ENCODE data around the gene ZNF844.
"Not testable (repeated sequence)": the region's sequence is repeated elsewhere in the genome, so short reads cannot be mapped to it uniquely, and the experiment has no call there.

ZNF844 gene

GRCh38 chr19:12092065-12092867, 27.7 kb downstream of the ZNF844 start:
- Histone ChIP-seq H3K27me3 (no peaks in the 10 kb centered on the region), H4K20me1 (no peaks in the 10 kb centered on the region), H3K27ac (peak overlapping the region; percentile 93), H3K4me2 (peak overlapping the region; percentile 90), H3K9me3 (no peaks in the 10 kb centered on the region; the same call in 1 of the 2 replicates), H3K9ac (peak overlapping the region; percentile 91), H3K4me1 (peaks cover 26% of the 10 kb centered on the region), H3K36me3 (peaks cover 36% of the 10 kb centered on the region), H3K4me3 (peak overlapping the region; percentile 84)
- TF ChIP-seq Cebpa-rat (IDR thresholded peaks at IDR 0.05), result no peak

DNA sequence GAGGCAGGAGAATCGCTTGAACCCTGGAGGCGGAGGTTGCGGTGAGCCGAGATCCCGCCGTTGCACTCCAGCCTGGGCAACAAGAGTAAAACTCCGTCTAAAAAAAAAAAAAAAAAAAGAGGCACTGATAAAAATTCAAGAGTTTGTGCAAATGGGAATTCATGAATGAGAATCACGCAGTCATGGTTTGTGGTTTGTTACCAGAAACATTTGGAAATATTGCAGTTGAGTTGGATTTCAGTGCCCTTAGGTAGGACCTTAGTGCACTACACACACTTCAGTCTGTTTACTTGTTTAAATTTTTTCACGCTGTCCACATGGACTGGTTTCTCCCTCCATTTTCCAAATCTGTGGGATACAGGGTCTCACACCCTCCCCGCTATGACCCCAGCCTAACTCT, 28.4 kb downstream of the ZNF844 start:
- TF ChIP-seq Cebpa-rat (IDR thresholded peaks at IDR 0.05), result no peak
- Histone ChIP-seq H4K20me1 (no peaks in the 10 kb centered on the region), H3K9ac (peak overlapping the region; percentile 91), H3K9me3 (no peaks in the 10 kb centered on the region; the same call in 1 of the 2 replicates), H3K4me1 (peaks cover 26% of the 10 kb centered on the region), H3K27ac (peak overlapping the region; percentile 93), H3K36me3 (peaks cover 42% of the 10 kb centered on the region), H3K4me2 (peak overlapping the region; percentile 90), H3K4me3 (peak overlapping the region; percentile 84), H3K27me3 (no peaks in the 10 kb centered on the region)

- Histone ChIP-seq H3K27me3 (no peaks in the 10 kb centered on the region), H3K9ac (no peak overlapping the region), H3K9me3 (no peaks in the 10 kb centered on the region; the same call in 1 of the 2 replicates), H3K36me3 (peaks cover 51% of the 10 kb centered on the region), H3K4me3 (no peak overlapping the region), H4K20me1 (no peaks in the 10 kb centered on the region), H3K4me1 (peaks cover 26% of the 10 kb centered on the region), H3K4me2 (peak overlapping the region; percentile 90), H3K27ac (no peak overlapping the region)
- TF ChIP-seq Cebpa-rat (IDR thresholded peaks at IDR 0.05), result no peak
These were observed 29.2 kb downstream of the ZNF844 start for GRCh38 chr19:12093777-12094176.

- H4K20me1 ChIP-seq, result no peaks in the 10 kb centered on the region
- H3K4me1 ChIP-seq, result peaks cover 26% of the 10 kb centered on the region
- H3K36me3 ChIP-seq, result peaks cover 63% of the 10 kb centered on the region
- no peak overlapping the region for H3K4me3 ChIP-seq
- no peak overlapping the region for H3K4me2 ChIP-seq
- H3K27me3 ChIP-seq, result no peaks in the 10 kb centered on the region
- no peak for TF ChIP-seq Cebpa-rat (IDR thresholded peaks at IDR 0.05)
- no peak overlapping the region for H3K27ac ChIP-seq
- no peak overlapping the region for H3K9ac ChIP-seq
- no peaks in the 10 kb centered on the region; the same call in 1 of the 2 replicates for H3K9me3 ChIP-seq
These were observed 30.7 kb downstream of the ZNF844 start for GRCh38 chr19:12095111-12095790.

GRCh38 chr19:12098040-12098439, 33.5 kb downstream of the ZNF844 start:
- H3K36me3 ChIP-seq, result peaks cover 78% of the 10 kb centered on the region
- H3K27ac ChIP-seq, result no peak overlapping the region
- no peak for TF ChIP-seq Cebpa-rat (IDR thresholded peaks at IDR 0.05)

DNA sequence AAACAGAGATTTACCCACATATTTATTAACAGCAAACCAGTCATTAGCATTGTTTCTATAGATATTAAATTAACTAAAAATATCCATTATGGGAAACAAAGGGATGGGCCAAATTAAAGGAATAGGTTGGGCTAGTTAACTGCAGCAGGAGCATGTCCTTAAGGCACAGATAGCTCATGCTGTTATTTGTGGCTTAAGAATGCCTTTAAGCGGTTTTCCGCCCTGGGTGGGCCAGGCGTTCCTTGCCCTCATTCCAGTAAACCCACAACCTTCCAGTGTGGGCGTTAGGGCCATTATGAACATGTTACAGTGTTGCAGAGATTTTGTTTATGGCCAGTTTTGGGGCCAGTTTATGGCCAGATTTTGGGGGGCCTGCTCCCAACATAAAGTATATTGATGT, 39.4 kb downstream of the ZNF844 start:
- H3K4me2 ChIP-seq, H3K27me3 ChIP-seq, H3K4me3 ChIP-seq, H3K27ac ChIP-seq, H4K20me1 ChIP-seq, H3K4me1 ChIP-seq, H3K9ac ChIP-seq: not testable (repeated sequence)
- Histone ChIP-seq H3K36me3 (peaks cover 68% of the 10 kb centered on the region), H3K9me3 (peaks cover 29% of the 10 kb centered on the region)

More at GRCh38 chr19:12098040-12098439, 33.5 kb downstream of the ZNF844 start:
- Histone ChIP-seq H3K4me1 (peaks cover 11% of the 10 kb centered on the region), H3K4me2 (no peak overlapping the region), H3K9ac (no peak overlapping the region), H4K20me1 (no peaks in the 10 kb centered on the region), H3K4me3 (no peak overlapping the region), H3K27me3 (no peaks in the 10 kb centered on the region), H3K9me3 (no peaks in the 10 kb centered on the region; the same call in 1 of the 2 replicates)

DNA sequence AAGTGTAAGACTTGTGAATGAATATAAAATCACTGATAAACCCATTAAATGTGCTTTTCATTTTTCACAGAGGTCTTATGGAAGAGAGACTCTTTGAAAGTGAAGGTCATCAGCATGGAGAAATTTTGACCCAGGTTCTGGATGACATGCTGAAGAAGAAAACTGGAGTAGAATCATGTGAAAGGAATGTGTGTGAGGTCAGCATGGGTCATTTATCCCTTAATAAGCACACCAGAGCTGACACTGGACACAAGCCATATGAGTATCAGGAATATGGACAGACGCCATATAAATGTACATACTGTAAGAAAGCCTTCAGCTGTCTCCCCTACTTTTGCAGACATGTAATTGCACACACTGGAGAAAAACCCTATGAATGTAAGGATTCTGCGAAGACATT, 46.6 kb downstream of the ZNF844 start:
- TF ChIP-seq Cebpa-rat (IDR thresholded peaks at IDR 0.05), result no peak
- Histone ChIP-seq H3K9ac (no peak overlapping the region), H3K27me3 (no peaks in the 10 kb centered on the region), H4K20me1 (no peaks in the 10 kb centered on the region), H3K9me3 (peaks cover 99% of the 10 kb centered on the region), H3K36me3 (peaks cover 99% of the 10 kb centered on the region), H3K4me2 (no peak overlapping the region), H3K4me1 (no peaks in the 10 kb centered on the region), H3K4me3 (no peak overlapping the region), H3K27ac (no peak overlapping the region)

GRCh38 chr19:12111943-12112637, 47.6 kb downstream of the ZNF844 start:
- no peaks in the 10 kb centered on the region for H3K4me1 ChIP-seq
- H3K27ac ChIP-seq, result no peak overlapping the region
- no peak overlapping the region for H3K9ac ChIP-seq
- peaks cover 99% of the 10 kb centered on the region for H3K36me3 ChIP-seq
- TF ChIP-seq Cebpa-rat (IDR thresholded peaks at IDR 0.05), result no peak
- peaks cover 99% of the 10 kb centered on the region for H3K9me3 ChIP-seq
- H4K20me1 ChIP-seq, result no peaks in the 10 kb centered on the region
- H3K4me2 ChIP-seq, result no peak overlapping the region
- no peaks in the 10 kb centered on the region for H3K27me3 ChIP-seq
- no peak overlapping the region for H3K4me3 ChIP-seq

GRCh38 chr19:12112701-12113100, 48.2 kb downstream of the ZNF844 start:
- H3K27ac ChIP-seq, result no peak overlapping the region
- no peaks in the 10 kb centered on the region for H4K20me1 ChIP-seq
- H3K9me3 ChIP-seq, result peaks cover 99% of the 10 kb centered on the region
- H3K36me3 ChIP-seq, result peaks cover 99% of the 10 kb centered on the region
- no peak overlapping the region for H3K4me2 ChIP-seq
- H3K4me1 ChIP-seq, result no peaks in the 10 kb centered on the region
- H3K9ac ChIP-seq, result no peak overlapping the region
- H3K4me3 ChIP-seq, result no peak overlapping the region
- H3K27me3 ChIP-seq, result no peaks in the 10 kb centered on the region
- TF ChIP-seq Cebpa-rat (IDR thresholded peaks at IDR 0.05), result no peak

- no peak overlapping the region for H3K9ac ChIP-seq
These were observed 48.6 kb downstream of the ZNF844 start for GRCh38 chr19:12113121-12113520.

More at GRCh38 chr19:12113121-12113520, 48.6 kb downstream of the ZNF844 start:
- Histone ChIP-seq H3K36me3 (peaks cover 96% of the 10 kb centered on the region), H3K4me2 (no peak overlapping the region), H3K4me1 (no peaks in the 10 kb centered on the region), H3K4me3 (no peak overlapping the region), H3K27ac (no peak overlapping the region), H3K27me3 (no peaks in the 10 kb centered on the region), H4K20me1 (no peaks in the 10 kb centered on the region), H3K9me3 (peaks cover 99% of the 10 kb centered on the region)
- no peak for TF ChIP-seq Cebpa-rat (IDR thresholded peaks at IDR 0.05)

Measured in BLaER1 (cell line).